Erythroblast (primary cell): ENCODE results near the gene FAM98C.

Experiments
- DNase-seq, 2 experiments: peaks; one replicate each; lab custom pipeline; 2025; lab: John Stamatoyannopoulos, UW
- GATA1 ChIP-seq: IDR thresholded peaks from 2 replicates; pipeline ENCODE4 v1.6.1; 2011; ENCODE audit warnings: low read depth, mild to moderate bottlenecking, control low read depth, low read length, moderate library complexity
- POLR2A ChIP-seq: IDR thresholded peaks from 2 replicates; pipeline ENCODE4 v1.6.1; 2011; ENCODE audit warnings: mild to moderate bottlenecking, low read length

Gene FAM98C

GRCh38 chr19:38386300-38386970, 16.5 kb upstream of the FAM98C start:
- no peak for DNase-seq
- TF ChIP-seq POLR2A (no peak), GATA1 (no peak)

DNA sequence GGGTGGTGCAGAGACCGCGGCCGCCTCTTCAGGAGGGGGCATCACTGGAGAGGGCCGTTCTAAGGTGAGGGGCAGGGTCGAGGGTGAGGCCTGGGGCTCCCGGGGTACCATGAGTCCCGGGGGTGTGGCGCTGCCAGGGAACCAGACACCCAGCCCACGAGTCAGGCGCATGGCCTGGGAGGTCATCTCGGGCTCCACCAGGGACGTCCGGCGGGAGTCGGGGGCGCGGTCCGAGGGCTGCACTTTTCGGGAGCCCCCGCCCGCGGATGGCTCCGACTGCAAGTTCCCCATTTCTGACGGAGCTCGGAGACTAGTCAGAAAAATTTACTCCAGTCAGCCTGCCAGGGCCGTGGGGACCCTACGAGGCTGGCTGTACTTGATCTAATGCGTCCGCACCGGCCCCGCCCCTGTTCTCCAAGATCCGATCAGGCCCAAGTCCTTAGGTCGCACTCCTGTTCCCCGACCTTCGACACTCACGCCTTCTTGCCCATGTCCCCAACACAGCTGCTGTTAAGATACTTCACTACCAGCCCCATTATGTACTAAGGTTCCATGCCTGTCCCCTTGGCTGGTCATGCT, 15.8 kb upstream of the FAM98C start:
- TF ChIP-seq POLR2A (no peak), GATA1 (no peak)
- peak; percentile 63 to 70 for DNase-seq

GRCh38 chr19:38387550-38388348, 15.1 kb upstream of the FAM98C start, which contains the start of gene GGN:
TSS of gene GGN (minus strand) at chr19:38388034. CDS start at chr19:38387261, 773 bp downstream.
- TF ChIP-seq GATA1 (no peak), POLR2A (no peak)

DNA sequence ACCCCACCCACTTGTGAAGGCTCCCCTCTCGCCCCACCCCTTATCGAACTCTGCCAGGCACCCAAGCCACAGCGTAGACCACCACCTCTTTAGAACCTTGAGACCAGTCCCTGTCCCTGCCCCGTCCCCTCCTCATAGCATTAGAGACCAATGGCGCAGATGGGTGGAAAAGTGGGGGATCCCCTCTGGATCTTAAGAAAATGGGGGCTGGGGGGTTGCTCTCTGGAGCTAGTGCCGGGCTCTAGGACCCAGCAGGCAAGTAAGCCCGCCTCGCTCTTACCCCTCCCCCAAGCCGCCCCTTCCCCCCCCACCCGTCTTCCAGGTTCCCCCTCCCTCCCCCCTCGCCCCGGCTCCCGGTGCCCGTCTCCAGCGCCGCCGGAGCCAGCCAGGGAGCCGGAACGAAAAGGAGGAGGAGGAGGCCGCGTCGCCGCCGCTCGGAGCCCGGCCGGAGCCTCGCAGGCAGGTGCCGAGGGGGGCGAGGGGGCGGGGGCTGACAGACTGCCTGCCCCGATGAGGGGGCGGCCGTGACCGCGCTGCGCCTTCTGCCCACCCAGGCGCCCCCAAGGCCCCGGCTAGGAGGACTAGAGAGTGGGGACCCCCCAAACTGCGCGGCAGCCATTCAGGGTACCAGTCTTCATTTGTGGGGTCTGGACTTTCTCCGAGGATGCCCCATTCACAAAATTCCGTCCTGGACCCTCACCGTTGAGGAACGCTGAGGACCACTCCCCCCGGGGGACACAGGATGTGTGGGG, 14.4 kb upstream of the FAM98C start, which contains the start of gene SPRED3:
Gene SPRED3, plus strand, starts transcription at position 349 of the 752 bp plus-strand sequence. CDS start 1,606 bp downstream, outside the sequence.
- TF ChIP-seq GATA1 (no peak), POLR2A (no peak)
- no peak for DNase-seq

More at GRCh38 chr19:38387550-38388348, 15.1 kb upstream of the FAM98C start, which contains the start of gene GGN:
- peak; percentile 76 to 84 for DNase-seq

- DNase-seq = no peak
These were observed 13.6 kb upstream of the FAM98C start for GRCh38 chr19:38389101-38389925.

GRCh38 chr19:38389957-38390924, 12.7 kb upstream of the FAM98C start:
- DNase-seq = no peak
- no peak for TF ChIP-seq POLR2A
- TF ChIP-seq GATA1 = no peak

More at GRCh38 chr19:38389101-38389925, 13.6 kb upstream of the FAM98C start:
- TF ChIP-seq POLR2A (no peak), GATA1 (no peak)

GRCh38 chr19:38391911-38392464, 10.9 kb upstream of the FAM98C start:
- no peak for TF ChIP-seq POLR2A
- no peak for TF ChIP-seq GATA1
- no peak for DNase-seq

DNA sequence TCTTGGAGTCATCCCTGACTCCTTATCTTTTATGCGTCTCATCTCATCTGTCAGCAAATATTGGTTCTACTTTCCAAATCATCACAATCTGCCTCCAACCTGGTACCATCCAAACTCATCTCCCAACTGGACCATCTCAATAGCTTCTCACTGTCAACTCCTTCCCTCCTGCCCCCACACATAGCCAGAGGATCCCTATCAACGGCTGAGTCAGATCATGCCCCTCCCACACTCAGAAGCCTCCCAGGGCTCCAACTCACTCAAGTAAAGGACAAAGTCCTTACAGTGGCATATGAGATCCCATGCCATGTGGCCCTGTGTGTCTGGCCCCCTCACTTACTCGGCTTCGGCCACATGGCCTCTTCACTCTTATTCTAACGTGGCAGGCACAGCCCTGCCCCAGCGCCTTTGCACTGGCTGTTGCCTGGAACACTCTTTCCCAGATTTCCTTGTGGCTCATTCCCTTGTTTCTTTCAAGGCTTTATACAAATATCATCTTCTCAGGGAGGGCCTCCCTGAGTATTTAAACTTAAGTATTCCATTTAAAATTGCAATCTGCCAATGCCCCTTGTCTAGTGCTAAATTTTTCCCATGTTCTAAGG, 10.1 kb upstream of the FAM98C start:
- peak; percentile 40 to 66 for DNase-seq

GRCh38 chr19:38394488-38394887, 8.4 kb upstream of the FAM98C start:
- peak; percentile 54 to 63 for DNase-seq
- TF ChIP-seq POLR2A = no peak
- TF ChIP-seq GATA1 = no peak

More for the DNA sequence above, 10.1 kb upstream of the FAM98C start:
- no peak for TF ChIP-seq GATA1
- TF ChIP-seq POLR2A = no peak

- DNase-seq = no peak
- no peak for TF ChIP-seq GATA1
- TF ChIP-seq POLR2A = no peak
These were observed 7.3 kb upstream of the FAM98C start for GRCh38 chr19:38395381-38396114.
